GM18858 (cell line): ENCODE measurements around the gene ATP8B1.
"Not testable (repeated sequence)": the region's sequence is repeated elsewhere in the genome, so short reads cannot be mapped to it uniquely, and the experiment has no call there.

Experiments
- ATAC-seq: cut with Tn5 transposase; IDR thresholded peaks from one replicate; pipeline ENCODE4 v1.9.1; 2021; ENCODE audit not compliant: unreplicated experiment

Gene ATP8B1

GRCh38 chr18:57674891-57675290 lies 128.2 kb downstream of the ATP8B1 start:
- ATAC-seq: no peak

DNA sequence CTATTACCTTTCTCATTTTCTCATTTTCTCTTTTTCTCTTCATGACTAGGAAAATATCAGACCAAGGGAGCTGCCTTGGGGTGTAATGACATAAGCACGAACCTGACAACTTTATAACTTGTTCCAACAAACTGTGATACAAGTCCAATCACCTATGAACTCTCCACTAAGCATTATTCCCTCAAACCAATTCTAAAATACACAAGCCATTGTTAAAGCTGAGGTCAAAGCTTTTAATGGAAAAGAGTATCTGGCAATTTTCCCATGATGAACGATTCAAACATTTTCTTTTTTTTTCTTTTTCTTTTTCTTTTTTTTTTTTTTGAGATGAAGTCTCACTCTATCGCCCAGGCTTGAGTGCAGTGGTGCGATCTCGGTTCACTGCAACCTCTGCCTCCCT lies 133.1 kb downstream of the ATP8B1 start:
- ATAC-seq: no peak

DNA sequence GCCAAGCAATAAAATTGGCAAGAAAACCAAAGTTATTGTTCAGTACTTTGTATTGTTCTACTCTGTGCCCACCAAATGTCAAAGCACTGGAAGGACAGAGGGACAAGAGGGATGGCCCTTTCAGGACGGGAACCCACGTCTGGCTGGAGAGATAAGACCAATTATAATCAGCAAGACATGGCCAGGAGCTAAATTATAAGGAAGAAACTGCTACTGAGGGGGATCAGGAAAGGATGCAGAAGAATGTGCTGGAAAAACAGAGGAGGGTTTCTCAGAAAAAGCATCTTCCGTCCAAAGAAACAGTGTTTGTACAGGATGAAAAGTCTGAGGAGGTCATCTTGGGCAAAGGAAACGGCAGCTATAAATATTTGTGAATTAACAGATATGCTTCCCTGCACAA lies 135.1 kb downstream of the ATP8B1 start:
- ATAC-seq: no peak

DNA sequence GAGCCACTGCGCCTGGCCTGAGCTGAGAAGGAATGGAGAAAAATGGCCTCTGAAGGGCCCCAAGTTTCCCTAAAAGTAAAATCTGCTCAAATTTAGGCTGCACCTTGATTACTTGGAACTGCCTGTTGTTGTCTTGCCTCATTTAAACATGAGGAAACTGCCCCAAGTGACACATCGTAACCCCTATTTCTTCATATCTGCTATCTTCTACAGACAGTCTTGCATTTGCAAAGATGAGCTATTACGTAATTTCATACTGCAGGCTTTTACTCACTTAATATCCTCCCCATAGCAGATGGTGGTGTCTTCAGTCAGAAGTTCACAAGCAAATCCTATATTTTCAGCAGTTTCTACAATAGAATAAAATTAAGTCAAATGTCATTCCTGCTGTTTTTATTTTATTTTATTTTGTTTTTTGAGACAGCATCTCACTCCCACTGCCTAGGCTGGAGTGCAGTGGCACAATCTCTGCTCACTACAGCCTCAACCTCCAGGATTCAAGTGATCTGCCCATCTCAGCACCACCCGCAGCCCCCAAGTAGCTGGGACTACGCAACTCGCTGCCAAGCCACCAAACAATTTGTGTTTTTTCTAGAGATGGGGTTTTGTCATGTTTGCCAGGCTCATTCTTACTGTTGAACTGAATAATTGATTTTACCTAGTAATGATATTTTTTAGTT lies 136.2 kb downstream of the ATP8B1 start:
- ATAC-seq: no peak

GRCh38 chr18:57664568-57665165 lies 138.4 kb downstream of the ATP8B1 start:
- no peak for ATAC-seq

DNA sequence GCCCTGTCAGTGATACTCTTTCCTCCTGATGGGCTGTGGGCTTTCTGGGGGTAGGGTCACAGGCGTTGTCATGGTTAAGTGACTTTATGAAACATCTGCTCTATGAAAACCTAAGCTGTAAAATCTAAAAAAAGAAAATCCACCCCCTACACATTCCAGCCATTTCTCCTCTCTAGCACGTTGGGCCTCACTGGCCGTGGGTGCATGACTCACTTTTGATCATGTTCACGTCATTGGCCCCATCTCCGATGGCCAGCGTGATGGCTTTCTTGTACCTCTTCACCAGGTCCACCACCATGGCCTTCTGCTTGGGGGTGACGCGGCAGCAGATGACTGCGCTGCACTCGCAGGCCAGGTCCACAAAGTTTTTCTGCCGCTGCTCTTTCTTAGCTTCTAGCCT lies 142.2 kb downstream of the ATP8B1 start:
- no peak for ATAC-seq

DNA sequence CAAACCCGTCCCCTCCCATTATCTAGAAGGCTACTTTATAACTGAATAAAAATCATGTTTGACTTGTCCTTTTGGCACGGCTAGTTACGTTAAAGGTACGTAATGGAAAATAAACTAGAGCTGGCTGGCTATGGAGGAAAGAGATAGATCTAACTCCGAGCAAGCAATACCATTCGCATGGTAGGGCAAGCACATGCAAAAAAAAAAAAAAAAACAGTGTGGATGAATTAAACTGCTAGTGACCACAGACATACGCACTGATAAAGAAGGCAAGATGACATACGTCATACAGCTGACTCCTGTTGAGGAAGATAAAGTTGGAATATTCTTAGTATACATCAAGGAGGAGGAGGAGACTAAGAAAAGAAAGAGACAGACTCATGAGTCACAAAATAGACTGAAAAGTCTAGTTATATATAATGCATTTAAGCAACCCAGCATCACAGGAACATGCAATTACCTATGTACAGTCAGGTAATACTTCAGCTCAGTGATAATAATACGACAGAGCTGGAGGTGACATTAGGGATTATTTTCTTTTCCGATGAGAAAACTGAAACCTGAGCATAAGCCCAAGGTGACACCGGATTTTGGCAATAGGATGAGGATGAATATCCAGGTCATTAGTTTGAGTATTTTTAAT lies 143.5 kb downstream of the ATP8B1 start:
- ATAC-seq: no peak

- ATAC-seq: no peak
These were observed 145.6 kb downstream of the ATP8B1 start for GRCh38 chr18:57657542-57657941.

DNA sequence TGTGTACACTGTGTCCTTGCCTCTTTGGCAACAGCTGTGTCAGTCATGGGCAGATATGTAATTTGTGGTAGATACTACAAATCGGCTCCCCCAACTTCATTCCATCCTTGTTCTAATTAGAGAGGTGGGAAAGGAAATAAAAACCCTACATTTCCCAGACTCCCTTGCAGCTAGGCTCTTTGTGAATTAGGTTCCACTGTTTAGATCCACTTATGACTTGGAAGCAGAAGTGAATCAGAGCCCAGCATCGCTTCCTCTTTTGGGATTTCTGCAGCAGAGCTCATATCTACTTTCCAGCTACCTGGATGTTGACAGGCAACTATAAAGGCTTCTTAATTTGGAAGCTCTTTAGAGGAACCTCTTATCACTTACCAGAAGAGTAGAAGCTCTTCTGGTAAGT lies 147.4 kb downstream of the ATP8B1 start:
- ATAC-seq: no peak

- no peak for ATAC-seq
These were observed 151.2 kb downstream of the ATP8B1 start for GRCh38 chr18:57651914-57652313.

DNA sequence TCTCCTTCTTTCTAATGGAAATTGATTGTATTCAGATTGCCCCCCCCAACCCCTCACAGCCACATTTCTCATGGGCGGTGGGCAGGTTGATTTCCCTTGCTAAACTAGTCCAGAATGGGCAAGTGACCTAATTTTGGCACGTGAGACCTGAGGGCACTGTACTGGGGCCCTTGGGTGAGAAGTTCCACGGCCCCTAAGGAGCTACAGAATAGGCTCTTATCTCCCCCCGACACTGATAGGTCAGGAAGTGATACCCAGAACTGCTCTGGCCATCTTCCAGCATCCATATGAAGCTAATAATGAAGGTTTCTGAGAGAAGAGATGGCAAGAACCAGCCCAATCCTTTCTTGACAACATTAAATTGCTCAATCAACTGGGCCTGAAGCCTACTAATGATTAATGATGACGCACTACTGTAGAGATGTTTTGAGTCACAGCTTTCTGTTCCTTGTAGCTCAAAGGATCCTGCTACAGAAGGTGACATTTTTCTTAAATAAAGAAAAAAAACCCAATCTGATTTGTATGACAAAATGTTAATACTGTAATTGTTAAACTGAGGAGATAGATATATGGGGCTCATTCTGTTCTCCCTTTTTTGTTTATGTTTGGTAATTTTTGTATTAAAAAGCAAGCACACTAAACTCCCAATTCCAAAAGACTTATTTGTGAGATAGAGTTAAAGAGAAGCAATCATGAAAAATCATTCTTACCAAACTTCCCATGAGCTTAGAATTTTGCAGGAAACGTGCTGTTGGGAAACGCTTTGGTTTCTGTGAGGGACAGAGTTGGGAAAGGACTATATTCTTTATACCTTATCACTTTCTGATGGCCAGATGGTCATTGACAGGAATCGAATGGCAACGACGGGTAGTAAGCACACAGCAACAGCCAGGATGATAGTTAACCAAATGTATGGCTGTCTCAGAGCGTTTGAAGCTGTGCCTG lies 153.3 kb downstream of the ATP8B1 start:
- peak; percentile 97 for ATAC-seq

GRCh38 chr18:57648414-57648813 lies 154.7 kb downstream of the ATP8B1 start:
- ATAC-seq: no peak

GRCh38 chr18:57644540-57644939 lies 158.6 kb downstream of the ATP8B1 start:
- ATAC-seq: no peak

GRCh38 chr18:57643726-57644125 lies 159.4 kb downstream of the ATP8B1 start:
- ATAC-seq: not testable (repeated sequence)

DNA sequence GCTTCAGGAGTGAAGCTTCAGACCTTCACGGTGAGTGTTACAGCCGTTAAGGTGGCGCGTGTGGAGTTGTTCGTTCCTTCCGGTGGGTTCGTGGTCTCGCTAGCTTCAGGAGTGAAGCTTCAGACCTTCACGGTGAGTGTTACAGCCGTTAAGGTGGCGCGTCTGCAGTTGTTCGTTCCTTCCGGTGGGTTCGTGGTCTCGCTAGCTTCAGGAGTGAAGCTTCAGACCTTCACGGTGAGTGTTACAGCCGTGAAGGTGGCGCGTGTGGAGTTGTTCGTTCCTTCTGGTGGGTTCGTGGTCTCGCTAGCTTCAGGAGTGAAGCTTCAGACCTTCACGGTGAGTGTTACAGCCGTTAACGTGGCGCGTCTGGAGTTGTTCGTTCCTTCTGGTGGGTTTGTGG lies 160.7 kb downstream of the ATP8B1 start:
- not testable (repeated sequence) for ATAC-seq

DNA sequence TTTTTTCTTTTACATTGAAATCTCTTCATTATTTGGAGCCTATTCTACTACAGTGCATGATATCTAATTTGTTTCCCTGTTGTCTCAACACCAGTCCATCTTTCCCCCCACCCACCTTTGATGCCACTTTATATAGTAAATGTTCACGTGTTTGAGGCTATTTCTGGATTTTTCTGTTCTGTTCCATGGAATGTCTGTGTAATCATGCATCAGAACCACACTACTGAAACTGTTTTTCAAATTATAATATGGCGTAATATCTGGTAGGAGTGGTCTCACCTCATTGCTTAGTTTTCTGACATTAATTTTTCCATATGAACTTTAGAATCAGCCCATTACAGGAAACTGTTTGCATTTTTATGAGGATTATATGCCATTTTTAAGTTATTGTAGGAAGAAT lies 162.4 kb downstream of the ATP8B1 start:
- ATAC-seq: no peak

- ATAC-seq: no peak
These were observed 162.9 kb downstream of the ATP8B1 start for GRCh38 chr18:57640236-57640635.

GRCh38 chr18:57635003-57635822 lies 167.9 kb downstream of the ATP8B1 start:
- ATAC-seq: no peak

- ATAC-seq: no peak
These were observed 171.4 kb downstream of the ATP8B1 start for GRCh38 chr18:57631697-57632096.

GRCh38 chr18:57630754-57631595 lies 172.1 kb downstream of the ATP8B1 start:
- peak; percentile 47 for ATAC-seq
